ENCODE data around the gene EFCAB7. TPM values are rescaled to one million over a fixed set of nuclear protein-coding genes. Genes with fewer than 3 reads are reported as not detected.

The EFCAB7 gene
- total RNA-seq, 1 donor from 2014 or later, result 6.5 TPM

- no peak for DNase-seq (ENCODE audit: low spot score)
- no peaks in the 10 kb centered on the region for H3K9me3 Mint-ChIP-seq
- no peak overlapping the region for H3K4me3 Mint-ChIP-seq (ENCODE audit: low read depth)
- no peaks in the 10 kb centered on the region for H3K27me3 Mint-ChIP-seq (ENCODE audit: low read depth)
- no peak overlapping the region for H3K27ac Mint-ChIP-seq
- peaks cover 13% of the 10 kb centered on the region for H3K4me1 Mint-ChIP-seq (ENCODE audit: low read depth)
- intact Hi-C loops (cut with micrococcal nuclease), result loop anchor here (5.0 to 10.0 kb wide), 2 partner anchors 74 to 297 kb away; no protein-coding TSS in a partner anchor
- peaks cover 3% of the 10 kb centered on the region for H3K36me3 Mint-ChIP-seq (ENCODE audit: low read depth)
Observed at GRCh38 chr1:63618011-63618410, 94.7 kb downstream of the EFCAB7 start.

DNA sequence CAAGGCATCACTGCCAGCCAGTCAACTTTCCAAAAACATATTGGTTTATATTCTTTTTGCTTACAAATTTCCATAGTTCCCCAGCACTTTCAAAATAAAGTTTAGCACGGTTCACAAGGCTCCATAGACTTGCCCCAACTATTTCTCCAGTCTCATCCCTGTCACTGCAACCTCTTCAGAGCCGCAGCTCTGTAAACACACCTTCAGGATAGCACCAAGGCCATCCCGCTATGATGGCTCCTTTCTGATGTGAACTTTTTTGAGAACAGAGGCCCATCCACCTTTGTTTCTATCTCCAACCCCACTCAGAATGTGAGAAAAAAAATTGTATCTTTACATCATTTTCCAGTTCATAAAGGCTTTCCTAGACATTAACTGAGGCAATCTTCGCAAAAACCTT is 96.2 kb downstream of the EFCAB7 start:
- Mint-ChIP-seq H3K27me3 (ENCODE audit: low read depth) (no peaks in the 10 kb centered on the region), H3K9me3 (no peaks in the 10 kb centered on the region), H3K4me3 (ENCODE audit: low read depth) (no peak overlapping the region), H3K4me1 (ENCODE audit: low read depth) (peaks cover 10% of the 10 kb centered on the region), H3K36me3 (ENCODE audit: low read depth) (peaks cover 11% of the 10 kb centered on the region), H3K27ac (no peak overlapping the region)
- intact Hi-C loops (cut with micrococcal nuclease), result loop anchor here (5.0 to 10.0 kb wide), 2 partner anchors 73 to 295 kb away; no protein-coding TSS in a partner anchor
- DNase-seq (ENCODE audit: low spot score), result no peak

DNA sequence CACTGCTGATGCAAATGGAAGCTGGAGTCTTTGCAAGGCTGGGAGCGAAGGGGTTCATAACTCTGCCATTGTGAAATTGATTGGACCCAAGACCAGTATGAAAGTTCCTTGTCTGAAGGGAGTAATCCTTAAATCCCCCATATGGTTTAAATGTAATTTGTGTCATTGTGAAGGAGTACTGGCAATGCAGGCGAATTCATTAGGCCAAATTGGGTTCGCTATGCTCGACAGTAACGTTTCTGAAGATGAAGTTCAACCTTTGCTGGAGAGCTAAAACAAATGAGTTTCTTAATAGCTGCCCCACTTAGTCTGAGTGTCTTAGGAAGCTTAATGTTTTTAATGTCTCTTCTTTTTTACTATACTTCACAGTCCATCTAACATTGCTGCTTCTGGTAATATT is 97.3 kb downstream of the EFCAB7 start:
- Mint-ChIP-seq H3K4me1 (ENCODE audit: low read depth) (peaks cover 14% of the 10 kb centered on the region), H3K4me3 (ENCODE audit: low read depth) (no peak overlapping the region), H3K27ac (no peak overlapping the region), H3K27me3 (ENCODE audit: low read depth) (no peaks in the 10 kb centered on the region), H3K36me3 (ENCODE audit: low read depth) (peaks cover 11% of the 10 kb centered on the region), H3K9me3 (no peaks in the 10 kb centered on the region)
- no peak for DNase-seq (ENCODE audit: low spot score)
- intact Hi-C loops (cut with micrococcal nuclease), result no loop called here

- Mint-ChIP-seq H3K27me3 (ENCODE audit: low read depth) (no peaks in the 10 kb centered on the region), H3K27ac (no peak overlapping the region), H3K4me3 (ENCODE audit: low read depth) (no peak overlapping the region), H3K36me3 (ENCODE audit: low read depth) (peaks cover 11% of the 10 kb centered on the region), H3K4me1 (ENCODE audit: low read depth) (peaks cover 16% of the 10 kb centered on the region), H3K9me3 (no peaks in the 10 kb centered on the region)
- intact Hi-C loops (cut with micrococcal nuclease), result no loop called here
- DNase-seq (ENCODE audit: low spot score), result no peak
Observed at GRCh38 chr1:63621075-63621474, 97.8 kb downstream of the EFCAB7 start.

DNA sequence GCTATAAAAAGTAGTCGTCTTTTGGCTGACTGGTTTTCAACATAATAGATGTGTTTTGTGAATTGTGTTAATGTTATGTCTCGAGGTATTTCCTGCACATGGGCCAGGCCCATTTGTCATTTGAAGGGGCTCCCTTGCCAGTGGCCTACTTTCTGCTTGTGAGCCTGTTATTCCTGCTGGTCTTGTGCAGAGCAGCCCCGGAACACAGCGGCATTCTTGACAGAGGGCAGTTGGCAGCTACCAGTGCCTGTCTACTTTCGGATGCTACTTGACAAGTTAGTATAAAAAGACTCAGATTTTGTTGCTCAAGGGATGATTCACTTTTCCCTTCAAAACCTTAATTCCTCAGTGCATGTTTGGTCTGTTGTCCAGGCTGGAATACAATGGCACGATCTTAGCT is 98.4 kb downstream of the EFCAB7 start:
- Mint-ChIP-seq H3K4me1 (ENCODE audit: low read depth) (peaks cover 18% of the 10 kb centered on the region), H3K36me3 (ENCODE audit: low read depth) (peaks cover 11% of the 10 kb centered on the region), H3K27ac (no peak overlapping the region), H3K27me3 (ENCODE audit: low read depth) (no peaks in the 10 kb centered on the region), H3K4me3 (ENCODE audit: low read depth) (no peak overlapping the region), H3K9me3 (no peaks in the 10 kb centered on the region)
- intact Hi-C loops (cut with micrococcal nuclease), result no loop called here
- DNase-seq (ENCODE audit: low spot score), result no peak

Other genes with a start within 250 kb of the EFCAB7 start
- gene FOXD3, start 201.0 kb upstream of the EFCAB7 start, total RNA-seq, result not detected in 2 replicates
- gene ALG6, start 155.9 kb upstream of the EFCAB7 start, total RNA-seq, result 25.3 and 25.5 TPM in 2 replicates
- gene ITGB3BP, start 300 bp upstream of the EFCAB7 start, total RNA-seq, result 49.3 and 52.2 TPM in 2 replicates
- gene PGM1, start 69.9 kb downstream of the EFCAB7 start, total RNA-seq, result 61.8 and 62.0 TPM in 2 replicates

All from activated T-helper 2 cell treated with anti-CD3 and anti-CD28 coated beads, Interferon-gamma antibody, Interleukin-2, Interleukin-4, amounts not matched to agents 10 μg/mL and 5 μg/mL and 100 μg/mL, durations not matched to agents 14 hours and 24 hours and 36 hours (primary cell).